Measurements from ENCODE around the gene ADGRG2.

GRCh38 chrX:19007011-19007410 is 115.3 kb downstream of the ADGRG2 start:
- TF ChIP-seq POLR2A (IDR thresholded peaks at IDR 0.05) = no peak
- no peak for TF ChIP-seq CTCF (IDR thresholded peaks at IDR 0.05 in 4 of 5, conservative IDR thresholded peaks at IDR 0.05 in 1 of 5)
